GDM1 (cell line): ENCODE data around the gene SIL1.

Experiments used
- DNase-seq: peaks from one replicate; lab custom pipeline; 2025; lab: John Stamatoyannopoulos, UW

Gene SIL1

DNA sequence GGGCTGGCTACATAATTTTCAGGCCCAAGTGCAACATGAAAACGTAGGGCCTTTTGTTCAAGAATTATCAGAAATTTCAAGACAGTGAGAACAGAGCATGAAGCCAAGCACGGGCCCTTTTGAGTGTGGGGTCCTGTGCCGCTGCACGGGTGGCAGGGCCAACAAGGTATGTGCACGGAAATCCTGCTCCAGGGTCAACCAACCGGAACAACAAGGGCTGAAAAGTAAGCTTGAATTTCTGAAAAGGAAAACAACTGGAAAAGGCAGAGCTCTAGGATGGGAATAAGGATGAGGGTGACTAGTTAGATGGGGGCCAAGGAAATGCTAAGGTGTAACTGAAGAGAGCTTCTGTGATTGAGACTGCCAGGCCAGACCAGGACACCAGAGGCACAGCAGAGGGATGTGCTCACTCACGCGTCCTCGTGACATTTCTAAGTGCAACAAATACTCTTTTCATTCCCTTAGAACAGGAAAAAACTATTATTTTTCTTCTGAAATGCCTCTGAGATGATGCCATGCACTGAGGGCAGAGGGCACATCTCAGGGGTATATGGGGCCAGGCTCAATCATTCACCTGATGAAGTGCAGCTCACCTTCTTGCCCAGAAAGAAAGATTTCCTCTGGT, 242.4 kb downstream of the SIL1 start:
- DNase-seq, result no peak

DNA sequence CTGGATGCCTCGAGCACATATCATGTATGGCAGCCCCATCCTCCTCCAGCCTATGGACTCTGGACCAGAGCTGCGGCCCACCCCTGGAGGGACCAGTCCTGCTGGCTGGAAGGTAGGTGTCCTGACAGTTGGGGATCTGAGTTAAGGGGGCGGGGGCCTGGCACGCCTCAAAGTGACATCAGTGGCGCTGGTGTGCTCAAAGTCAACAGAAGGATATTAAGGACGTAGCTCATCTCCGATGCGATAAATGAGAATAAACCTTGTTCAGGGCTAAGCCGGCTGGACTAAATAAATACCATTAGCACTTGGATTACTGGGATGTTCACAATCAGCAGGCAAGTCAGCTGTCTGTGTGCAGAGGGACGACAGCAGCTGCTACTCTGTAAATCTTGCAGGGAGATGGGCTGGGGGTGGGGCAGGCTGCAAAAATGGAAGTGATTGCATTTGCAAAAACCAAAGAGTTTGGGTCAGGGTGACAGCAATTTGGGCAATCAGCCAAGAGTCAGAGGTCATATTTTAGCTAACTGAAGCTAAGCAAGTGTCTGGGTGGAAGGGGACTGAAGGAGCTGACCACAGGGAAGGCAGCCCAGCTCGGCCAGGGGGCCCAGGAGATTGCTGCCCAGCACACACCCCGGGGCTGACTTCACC, 243.0 kb downstream of the SIL1 start:
- DNase-seq, result no peak

DNA sequence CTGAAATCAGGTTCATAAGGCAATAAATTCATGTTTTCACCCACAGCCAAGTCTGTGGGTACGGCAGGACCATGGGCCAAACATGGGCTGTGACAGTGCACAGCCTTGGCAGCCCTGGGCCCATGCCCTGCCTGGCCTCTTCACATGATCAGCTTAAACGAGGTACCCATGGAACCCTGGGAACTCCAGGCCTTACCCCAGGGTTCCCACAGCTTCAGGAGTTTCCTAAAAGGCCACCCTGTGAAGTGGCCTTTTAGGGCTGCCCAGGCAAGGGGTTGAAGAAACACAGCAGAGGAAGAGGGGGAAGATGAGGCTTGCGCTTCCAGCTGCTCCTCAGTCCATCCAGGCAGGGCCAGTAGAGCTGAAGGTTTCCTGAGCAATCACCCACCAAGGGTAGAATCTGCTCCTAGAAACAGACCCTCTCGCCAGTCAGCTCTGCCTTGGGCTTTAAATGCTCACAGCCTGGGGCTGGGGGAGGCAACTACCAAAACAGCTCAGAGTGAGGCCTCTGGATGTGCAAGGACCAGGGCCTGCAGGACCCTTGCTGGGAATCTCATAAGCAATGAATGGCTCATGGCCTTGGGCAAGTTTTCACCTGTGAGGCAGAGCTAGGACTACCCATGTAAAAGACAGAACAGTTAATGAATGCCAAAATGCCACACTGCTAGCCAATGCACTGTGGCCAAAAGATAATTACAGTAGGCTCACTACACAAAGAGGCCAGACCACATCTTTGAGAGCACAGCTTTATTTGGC, 243.7 kb downstream of the SIL1 start:
- no peak for DNase-seq

DNA sequence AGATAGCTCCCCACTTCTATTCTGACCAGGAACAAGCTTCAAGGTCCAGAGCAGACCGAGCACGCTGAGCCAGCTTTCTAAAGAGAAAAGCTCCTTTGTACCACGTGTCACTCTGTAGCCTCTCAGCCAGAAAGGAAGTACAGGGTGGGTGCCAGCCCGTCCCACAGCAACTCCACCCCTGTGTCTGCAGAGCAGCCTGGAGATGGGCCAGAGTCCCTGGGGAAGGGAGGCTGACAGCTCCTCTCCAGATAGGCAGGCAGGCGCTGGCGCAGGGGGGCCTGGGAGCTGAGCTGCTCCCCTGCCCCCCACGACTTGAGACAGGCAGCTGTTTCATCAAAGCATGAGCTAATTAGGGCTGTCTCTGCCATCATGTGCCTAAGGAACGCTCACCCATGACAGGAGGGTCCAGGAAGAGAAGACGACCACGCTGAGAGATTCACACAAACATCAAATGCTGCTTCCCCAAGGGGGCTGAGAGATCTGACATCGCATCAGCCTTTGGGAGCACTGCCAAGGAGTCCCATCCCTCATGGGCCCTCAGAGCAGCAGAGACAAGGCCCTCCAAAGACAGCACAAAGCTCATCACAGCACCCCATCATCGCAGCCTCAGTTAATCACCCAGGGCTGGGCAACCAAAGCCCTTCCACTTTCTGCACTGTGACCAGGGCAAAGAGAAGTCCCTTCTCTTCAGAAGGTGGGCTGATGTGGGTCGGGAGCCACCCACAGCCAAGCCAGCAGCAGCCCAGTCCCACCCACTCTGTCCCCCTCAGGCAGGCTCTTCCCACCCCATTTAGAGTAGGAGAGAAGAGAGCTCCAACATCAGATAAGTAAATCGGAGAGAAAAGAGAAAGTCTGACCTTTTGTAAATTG, 244.5 kb downstream of the SIL1 start:
- peak; percentile 24 for DNase-seq

DNA sequence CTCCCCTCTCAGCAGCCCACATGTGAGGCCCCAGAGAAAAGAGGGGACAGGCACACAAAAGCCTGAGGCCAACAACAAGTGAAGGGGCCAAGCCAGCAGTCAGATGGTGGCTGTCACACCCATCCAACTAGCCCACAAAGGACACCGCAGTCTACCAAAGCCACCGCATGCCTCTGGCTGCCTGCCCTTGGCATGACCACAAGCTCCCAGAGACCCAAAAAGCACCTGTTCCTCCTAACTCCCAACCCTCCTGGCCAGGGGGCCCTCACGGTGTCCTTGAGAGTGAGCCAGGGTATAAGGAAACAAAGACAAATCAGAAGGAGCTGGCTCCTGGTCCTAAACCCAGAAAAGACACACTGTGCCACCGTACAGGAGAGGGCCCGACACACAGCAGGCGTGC, 245.2 kb downstream of the SIL1 start:
- DNase-seq, result no peak

DNA sequence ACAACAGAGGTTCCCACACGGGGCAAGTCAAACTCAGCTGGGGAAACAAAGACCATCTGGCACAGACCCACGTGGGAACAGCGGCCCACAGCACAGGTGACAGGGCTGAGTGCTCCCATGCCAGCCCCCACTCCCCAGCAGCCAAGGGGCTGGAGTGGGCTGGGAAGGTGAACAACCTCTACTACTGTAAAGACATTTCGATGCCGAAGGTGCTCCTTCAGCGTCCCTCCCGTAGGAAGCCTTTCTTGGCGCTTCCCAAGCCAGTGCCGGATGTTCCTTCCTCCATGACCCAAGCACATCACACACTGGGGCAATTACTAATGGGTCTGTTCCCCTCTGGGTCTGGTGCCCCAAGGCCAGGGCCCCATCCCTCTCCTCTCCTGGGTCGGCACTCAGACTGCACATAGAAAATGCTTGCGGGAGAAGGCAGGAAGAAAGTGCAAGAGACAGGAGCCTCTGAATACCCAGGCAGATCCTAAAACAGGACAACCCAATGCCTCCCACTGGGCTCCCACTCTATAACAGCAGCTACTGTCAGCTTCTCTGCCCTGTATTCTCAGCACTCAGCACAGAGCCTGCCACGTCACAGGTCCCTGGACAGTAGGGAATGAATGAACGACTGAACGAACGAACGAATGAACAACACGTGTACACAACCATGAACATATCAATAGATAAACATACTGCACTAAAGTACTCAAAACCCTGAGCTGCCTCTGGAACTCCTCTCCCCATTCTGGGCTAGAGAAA, 246.0 kb downstream of the SIL1 start:
- DNase-seq, result no peak

DNA sequence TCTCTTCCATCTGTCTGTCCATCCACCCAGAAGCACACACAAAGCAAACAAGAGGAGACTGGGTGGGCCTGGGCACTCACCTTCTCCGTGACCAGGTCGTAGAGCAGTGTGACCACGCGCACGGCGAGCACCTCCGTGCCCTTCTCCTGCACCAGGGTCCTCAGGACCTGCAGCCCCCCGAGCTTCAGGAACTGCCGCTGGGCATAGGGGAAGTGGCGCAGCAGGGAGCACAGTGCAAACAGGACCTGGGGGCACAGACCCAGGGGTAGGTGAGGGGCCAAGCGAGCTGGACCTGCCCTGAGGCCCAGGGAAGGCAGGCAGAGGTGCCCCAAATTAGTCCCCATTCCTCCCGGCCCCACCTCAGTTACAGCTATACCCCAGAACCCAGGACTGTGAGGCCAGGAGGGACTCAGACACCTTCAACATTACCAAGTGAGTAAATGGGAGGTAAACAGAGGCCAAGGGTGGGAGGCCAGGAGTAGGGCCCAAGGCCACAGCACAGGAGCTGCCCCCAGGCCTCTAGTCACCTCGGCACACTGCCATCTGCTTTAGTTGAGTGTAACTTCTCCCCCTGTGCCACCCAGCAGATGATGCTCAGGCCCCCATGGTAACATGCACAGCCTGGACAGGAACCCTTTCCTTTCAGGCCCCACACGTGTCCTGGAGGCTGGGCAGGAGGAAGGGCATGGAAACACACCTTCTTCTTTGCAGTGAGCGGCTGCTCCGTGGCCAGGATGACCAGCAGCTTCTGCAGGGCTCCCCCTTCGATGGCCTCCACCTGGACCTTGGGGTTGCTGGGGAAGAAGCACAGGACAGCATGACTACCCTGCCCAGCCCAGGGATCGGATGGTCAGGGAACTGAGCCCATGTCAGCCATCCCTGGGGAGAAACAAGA, 246.8 kb downstream of the SIL1 start:
- no peak for DNase-seq

DNA sequence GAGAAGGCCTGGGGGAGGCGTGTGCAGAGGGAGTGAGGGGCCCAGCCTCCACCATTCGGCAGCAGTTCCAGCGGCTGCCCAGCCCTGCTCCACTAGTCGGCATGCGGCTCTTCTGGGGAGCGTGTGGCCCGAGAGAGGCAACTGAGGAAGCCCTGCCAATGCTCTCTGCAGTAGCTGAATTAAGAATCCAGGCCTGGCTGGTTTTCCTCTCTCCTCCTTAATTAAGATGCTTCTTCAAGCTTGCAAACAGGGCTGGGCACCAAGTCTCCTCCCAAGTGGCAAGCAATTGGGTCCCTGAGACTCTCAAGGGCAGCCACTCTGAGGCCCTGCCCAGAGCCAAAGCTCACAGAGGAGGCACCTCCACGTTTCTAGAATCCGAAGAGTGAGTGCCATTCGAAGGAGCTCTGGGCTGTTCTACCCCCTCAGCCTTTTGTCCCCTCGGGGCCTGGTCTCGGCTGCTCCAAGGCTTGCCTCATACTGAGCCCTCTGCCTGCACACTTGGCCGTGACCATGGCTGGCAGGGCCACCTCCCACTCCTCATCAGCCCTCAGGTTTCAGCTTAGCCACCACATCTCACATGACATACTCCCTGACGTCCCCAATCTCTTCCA, 247.6 kb downstream of the SIL1 start:
- DNase-seq, result no peak

DNA sequence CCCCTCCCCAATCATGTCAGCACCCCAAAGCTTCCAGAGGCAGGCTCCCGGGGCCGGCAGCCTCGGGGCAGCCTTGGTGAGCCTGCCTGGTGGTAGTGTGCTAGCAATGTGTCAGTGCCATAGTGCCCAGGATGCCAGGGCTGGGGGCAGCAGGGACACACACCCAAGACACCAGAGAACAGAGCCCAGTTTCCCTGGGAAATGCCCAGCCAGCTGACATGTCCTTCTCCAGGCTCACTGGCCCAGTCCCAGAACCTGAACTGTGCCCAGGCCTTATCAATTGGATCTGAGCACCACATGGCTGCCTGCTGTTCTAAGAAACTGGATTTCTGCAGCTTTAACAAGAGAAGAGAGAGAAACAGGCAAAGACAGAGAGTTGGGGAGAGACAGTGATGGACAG, 248.2 kb downstream of the SIL1 start:
- DNase-seq, result no peak

DNA sequence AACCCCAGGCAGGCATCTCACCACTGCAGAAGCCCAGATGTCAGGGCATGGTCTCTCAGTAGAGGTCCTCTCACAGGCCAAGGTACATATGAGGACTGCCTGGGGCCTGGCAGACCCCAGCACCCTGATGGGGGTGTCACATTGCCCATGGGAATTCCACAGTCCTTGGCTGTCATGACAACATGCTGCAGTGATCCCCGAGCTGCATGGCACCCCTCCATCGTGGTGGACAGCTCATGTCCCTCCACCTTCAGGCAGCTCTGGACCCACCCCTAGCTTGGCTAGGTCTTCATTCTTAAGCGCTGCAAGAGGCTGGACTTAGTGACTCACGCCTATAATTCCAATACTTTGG, 249.0 kb downstream of the SIL1 start:
- no peak for DNase-seq

DNA sequence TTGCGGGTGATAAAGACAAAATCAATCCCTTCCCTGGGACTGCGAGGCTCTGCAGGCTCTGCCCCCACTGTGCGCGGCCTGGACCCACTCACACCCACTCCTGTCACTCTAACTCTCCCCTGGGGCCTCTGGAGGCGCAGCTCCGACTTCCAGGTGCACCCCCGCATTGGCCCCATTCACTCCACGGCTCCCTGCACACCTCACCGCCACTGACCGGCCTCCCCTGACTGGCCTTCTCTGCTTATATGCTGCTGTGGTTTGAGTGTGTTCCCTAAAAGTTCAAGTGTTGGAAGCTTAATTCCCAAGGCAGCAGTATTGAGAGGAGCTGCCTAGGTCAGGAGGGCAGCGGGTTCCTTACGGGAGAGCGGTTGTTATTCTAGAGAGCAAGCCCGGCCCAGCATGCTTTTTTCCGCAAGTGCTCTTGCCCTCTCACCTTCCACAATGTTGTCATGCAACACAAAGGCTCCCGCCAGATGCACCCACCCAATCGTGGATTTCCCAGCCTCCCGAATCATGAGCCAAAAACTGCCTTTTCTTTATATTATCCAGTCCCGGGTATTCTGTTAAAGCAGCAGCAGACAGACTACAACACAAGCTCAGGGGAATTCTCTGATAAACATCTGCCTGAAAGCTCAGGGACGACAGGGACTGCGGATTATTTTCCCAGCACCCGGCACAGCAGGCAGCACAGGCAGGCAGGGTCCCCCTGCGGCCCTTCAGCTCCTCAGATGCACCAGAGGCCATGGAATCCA, 249.5 kb downstream of the SIL1 start:
- DNase-seq, result no peak

DNA sequence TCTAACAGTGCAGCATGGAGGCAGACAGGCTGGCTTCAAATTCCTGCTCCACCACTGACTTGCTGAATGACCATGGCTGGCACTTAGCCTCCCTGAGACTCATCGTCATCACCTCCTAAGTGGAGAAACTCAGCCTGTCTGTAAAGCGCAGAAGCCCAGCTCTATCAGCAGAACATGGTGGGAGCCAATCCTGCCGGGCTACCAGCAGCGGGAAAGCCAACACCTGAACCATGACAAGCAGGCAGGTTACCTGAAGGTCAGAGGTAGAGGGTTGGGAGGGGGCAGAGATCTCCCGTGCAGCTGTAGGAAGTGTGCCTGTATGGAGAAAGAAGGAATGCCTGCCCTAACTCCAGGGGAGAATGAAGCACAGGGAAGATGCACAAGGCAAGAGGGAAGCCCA, 250.4 kb downstream of the SIL1 start:
- no peak for DNase-seq

DNA sequence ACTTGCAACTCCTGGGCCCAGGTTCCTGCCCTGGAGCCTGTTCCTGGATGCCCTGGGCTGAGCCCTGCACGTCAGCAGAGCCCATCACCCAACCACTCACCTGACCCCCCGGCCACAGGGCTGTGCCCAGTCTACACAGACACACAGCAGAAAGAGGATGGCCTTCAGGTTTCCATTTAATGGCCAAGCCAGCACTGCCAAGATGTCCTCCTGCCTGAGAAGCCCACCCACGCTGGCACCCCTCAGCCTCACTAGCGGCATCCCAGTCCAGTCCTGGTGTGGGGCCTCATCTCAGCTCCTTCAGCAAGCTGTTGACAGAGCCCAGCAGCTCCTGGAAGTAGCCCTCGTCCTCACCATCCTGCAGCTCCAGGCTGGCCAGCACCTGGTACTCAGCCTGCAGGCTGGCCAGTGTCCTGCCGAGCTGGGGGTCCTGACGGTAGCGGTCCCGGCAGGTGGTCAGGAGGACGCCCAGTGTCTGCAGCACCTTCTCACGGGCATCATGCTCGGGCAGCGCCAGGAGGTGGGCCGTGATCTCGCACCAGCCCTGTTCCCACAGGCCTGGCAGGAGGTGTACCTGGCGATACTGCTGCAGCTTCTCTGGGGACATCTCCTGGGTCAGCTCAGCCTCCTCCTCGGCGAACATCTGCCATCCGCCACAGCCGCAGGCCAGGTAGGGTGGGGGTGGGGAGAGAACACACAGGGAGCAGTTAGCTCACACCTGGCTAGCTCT, 251.2 kb downstream of the SIL1 start:
- no peak for DNase-seq

DNA sequence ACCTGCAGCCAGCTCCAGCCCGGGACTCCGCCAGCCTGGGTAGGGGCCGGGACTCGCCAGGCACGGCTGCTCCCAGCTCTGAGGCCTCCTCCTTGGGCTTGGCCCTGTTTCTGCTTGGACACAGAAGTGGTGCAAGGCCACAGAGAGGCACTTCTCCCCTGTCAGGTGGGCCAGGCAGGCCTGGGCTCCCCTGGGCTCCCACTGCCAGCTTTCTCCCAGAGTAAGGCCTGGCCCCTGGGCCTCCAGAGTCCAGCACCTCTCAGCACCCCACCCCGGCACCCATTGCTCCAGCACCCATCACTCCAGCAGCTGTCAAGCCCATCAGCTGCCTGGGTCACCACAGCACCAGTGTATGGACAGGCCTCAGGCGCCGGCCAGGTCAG, 251.9 kb downstream of the SIL1 start:
- no peak for DNase-seq

DNA sequence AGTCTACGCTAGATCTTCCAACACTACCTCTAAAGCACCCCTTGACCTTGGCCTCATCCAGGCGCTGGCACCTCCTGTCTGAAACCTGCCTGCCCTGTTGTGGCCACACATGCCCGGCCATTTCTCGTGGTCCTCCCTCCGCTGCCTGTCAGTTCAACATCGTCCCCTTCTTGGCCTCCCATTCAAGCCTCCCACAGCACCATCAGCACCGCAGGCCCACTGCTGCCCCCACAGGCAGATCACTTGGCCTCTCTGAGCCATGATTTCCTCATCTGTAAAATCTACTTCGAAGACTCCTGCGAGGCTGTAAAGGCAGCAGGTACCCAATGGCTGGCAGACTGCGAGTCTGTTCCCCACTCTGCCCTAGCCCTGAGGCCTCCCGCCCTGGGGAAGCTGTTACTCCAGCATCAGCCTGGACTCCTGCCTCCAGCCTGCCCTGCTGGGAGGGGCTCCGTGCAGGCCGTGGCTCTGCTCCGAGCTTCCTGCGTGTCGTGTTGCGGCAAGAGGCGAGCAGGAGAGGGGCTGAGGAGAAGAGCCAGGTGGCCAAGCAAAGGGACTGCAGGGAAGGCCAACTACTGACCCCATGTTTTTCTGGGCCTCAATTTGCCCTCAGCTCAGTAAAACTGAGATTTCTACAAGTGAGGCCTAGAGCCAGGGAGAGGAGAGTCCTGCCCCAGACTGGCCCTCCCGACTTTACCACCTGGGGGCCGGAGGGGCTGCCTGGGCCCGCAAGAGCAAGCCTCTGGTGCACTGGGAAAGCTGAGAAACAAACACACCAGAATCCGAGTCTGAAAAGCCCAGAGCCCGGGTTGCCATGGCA, 252.5 kb downstream of the SIL1 start:
- no peak for DNase-seq

DNA sequence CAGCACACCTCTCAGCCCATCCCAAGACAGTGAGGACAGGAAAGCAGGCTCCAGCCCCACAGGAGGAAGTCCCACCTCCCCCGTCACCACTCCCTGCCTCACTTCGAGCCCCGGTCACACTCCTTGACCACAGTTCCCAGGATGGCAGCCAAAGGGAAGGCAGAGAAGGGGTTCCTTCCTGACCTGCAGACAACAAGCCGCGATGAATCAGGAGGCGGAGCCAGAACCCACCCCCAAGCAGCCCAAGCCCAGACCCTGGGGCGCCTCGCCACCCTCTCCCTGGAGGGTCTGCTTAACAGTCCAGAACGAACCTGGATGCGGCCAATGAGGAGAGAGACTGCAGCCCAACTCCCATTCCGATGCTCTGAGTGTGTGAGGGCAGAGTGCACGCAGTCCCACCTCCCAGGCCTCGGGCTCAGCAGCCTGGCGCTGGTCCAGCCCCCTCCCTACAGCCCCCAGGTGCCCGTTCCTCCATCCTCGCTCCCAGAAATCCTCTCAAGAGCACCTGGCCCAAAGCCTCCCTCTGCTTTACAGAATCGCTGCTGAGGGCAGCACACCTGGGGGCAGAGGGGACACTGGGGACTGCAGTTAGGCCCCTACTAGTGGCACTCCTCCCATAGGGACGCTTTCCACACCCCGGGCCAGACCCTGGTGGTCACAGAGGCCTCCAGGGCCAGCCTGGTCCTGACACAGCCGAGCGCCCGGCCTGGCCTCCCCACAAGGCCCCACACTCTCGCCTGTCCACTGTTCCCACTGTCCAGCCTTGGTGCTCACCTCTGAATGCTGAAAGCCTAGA, 253.4 kb downstream of the SIL1 start:
- DNase-seq, result no peak

DNA sequence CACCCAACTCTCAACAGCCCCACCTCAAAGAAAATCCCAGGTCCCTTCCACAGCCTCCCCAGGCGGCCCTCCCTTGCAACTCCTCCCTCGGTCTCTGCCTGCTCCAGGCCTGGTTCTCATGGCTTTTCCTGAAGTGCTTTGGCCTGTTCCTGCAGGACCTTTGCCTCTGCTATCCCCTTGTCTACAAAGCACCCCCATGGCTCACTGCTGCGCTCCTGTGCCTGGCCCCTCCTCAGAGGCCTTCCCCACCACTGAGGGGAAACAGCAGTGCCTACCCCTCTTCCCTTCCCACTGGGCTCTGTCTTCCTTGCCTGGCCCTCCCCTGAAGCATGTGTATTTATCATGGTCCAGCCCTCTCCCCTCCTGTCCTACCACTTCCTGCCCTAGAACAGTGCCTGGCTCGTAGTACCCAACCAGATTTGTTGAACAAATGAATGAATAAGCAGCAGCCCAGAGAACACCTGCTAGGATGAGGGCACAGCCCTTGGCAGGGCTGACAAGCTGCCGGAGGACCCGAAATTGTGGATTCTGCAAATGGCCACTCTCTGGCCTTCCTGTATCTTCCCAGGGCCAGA, 254.5 kb downstream of the SIL1 start:
- DNase-seq, result no peak
